Activated CD4-positive, alpha-beta T cell treated with anti-CD3 and anti-CD28 coated beads, Interleukin-10, Interleukin-2, amounts not matched to agents 100 ng/mL and 50 ng/mL, durations not matched to agents 16 hours and 8 hours (primary cell): ENCODE data around the gene ZNF253.
A peak's percentile ranks its signal among the peaks of the same experiment; 100 is the strongest.
"Not testable (repeated sequence)": the region's sequence is repeated elsewhere in the genome, so short reads cannot be mapped to it uniquely, and the experiment has no call there.

Experiments used
- DNase-seq: peaks from one replicate; pipeline ENCODE4 v3.0.0-alpha.2; 2020

ZNF253 gene

DNA sequence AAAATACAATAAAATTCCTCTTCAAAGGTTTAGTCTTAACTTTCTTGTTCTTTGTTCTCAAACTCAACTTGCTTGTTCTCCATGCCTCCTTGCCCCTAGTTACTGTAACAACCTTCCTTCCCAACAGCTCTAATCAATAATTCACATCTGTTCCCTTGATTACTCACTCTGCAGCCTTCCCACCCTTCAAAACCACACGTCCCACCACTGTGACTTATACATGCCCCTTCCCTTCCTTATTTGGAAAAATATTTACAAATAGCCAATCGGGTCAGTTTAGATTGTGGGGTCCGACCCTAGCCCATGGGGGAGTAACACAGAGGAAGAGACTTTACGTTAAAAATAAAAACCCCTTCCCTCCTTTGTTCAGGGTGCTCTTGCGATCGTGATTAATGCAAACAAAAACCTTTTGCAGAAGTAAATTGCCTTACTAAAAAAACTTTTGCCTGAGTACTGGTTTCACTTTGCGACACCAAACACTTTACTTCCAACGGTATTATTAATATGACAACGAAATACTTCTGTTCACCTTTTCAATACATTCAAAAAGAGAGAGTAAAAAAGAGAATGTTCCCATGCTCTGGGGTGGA, 34.6 kb downstream of the ZNF253 start:
- DNase-seq = no peak

DNA sequence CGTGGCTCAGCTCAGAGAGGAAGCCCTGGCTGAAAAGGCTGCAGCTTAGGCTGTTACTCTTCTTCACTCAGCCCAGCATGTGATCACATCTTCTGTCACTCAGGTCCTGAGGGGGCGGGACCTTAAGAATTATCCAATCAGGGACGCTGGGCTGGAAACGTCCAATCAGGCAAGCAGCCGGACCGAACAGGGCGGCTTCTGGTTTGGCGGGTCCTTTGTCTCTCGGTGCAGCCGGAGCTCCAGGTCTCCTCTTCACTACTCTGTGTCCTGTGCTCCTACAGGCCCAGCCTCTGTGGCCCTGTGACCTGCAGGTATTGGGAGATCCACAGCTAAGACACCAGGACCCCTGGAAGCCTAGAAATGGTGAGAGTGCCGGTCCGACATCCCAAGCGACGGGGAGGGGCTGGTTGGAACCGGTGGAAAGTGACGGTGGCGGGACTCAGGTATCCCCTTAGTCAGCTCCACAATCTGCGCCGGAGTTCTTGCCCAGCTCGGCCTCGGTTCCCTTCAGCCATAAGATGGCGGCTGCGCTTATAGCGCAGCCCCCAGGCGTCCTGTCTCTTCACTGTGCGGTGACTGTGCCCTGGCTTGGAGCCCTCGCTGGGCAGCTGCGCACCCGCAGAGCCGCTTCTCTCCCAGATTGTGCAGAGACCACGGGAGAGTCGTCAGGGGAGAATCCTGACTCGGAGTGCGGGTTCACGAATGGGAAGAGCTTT, 35.2 kb downstream of the ZNF253 start, which contains the start of gene ZNF93:
TSS of gene ZNF93 (plus strand) at position 218 of the 716 bp plus-strand sequence. CDS start at position 361, 143 bp downstream.
- DNase-seq = peak; percentile 90

DNA sequence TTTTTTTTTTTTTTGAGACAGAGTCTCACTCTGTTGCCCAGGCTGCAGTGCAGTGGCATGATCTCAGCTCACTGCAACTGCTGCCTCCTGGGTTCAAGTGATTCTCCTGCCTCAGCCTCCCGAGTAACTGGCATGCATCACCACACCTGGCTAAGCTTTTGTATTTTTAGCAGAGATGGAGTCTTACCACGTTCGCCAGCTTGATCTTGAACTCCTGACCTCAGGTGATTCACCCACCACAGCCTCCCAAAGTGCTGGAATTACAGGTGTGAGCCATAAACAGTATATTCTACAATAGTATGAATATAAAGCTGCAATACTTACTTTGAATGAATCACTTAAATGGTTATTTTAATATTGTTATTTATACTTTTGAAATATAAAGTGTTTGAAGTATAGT, 41.9 kb downstream of the ZNF253 start:
- DNase-seq = not testable (repeated sequence)

DNA sequence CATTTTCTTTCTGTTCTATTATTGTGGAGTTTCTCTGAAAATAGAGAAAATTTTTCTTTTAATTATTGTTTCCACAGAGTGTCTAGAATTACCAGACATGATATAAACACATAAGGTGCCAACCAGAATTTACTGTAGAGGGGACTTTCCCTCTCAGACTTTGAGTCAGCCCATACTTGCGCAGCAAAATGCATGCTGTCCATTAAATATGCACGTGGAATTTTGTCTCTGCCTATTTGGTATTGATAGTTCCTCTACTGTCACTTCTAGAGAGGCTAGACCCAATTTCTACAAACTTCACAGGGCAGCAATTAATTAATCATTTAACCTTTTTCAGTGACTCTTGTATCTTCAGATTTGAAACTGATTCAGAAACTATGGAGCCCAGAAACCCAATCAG, 44.0 kb downstream of the ZNF253 start:
- no peak for DNase-seq

DNA sequence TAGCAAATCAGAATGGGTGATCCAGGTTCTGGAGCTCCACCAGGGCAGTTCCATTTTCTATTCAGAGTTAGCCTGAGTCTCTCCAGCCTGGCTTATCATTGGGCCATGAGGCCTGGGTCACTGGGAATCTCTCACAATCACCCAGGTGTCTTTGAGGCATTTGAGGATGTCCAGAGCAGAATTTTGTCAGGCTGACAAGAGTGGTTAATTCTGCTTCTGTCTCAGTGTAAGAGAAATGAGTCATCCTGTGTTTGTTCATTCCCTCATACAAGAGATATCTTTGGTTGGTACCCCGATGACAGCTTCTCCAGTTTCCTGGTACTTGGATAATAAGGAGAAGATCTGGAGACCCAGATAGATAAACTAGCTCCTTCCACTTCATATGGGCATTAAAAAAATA, 45.5 kb downstream of the ZNF253 start:
- DNase-seq = no peak

DNA sequence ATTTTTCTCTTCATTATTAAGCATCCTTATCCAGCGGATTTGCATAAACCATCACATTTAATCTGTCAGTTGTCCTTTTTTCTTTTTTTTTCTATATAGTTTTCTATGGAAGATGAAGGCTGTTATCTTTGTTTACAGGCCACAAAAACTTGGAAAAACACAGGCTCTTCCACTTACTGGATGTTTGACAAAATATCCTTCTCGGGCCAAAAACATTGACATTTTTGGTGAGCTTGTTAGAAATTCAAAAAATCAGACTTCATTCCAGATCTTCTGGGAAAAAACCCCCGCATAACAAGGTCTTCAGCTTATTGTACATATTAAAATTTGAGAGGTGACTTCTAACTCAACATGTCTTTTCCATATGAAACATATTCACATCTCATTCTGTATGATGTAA, 48.9 kb downstream of the ZNF253 start:
- no peak for DNase-seq

DNA sequence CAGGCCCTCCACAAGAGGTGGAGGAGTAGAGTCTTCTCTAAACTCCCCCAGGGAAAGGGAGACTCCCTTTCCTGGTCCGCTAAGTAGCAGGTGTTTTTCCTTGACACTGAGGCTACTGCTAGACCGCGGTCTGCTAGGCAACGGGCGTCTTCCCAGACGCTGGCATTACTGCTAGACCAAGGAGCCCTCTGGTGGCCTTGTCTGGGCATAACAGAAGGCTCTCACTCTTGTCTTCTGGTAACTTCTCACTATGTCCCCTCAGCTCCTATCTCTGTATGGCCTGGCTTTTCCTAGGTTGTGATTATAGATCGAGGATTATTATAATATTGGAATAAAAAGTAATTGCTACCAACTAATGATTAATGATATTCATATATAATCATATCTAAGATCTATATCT, 64.7 kb downstream of the ZNF253 start:
- DNase-seq = not testable (repeated sequence)

DNA sequence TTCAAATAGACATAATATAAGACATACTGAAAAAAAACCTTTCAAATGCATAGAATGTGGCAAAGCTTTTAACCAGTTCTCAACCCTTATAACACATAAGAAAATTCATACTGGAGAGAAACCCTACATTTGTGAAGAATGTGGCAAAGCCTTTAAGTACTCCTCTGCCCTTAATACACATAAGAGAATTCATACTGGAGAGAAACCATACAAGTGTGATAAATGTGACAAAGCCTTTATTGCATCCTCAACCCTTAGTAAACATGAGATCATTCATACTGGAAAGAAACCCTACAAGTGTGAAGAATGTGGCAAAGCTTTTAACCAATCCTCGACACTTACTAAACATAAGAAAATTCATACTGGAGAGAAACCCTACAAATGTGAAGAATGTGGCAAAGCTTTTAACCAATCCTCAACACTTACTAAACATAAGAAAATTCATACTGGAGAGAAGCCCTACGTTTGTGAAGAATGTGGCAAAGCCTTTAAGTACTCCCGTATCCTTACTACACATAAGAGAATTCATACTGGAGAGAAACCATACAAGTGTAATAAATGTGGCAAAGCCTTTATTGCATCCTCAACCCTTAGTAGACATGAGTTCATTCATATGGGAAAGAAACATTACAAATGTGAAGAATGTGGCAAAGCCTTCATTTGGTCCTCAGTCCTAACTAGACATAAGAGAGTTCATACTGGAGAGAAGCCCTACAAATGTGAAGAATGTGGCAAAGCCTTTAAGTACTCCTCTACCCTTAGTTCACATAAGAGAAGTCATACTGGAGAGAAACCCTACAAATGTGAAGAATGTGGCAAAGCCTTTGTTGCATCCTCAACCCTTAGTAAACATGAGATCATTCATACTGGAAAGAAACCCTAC, 68.0 kb downstream of the ZNF253 start:
- DNase-seq = not testable (repeated sequence)

DNA sequence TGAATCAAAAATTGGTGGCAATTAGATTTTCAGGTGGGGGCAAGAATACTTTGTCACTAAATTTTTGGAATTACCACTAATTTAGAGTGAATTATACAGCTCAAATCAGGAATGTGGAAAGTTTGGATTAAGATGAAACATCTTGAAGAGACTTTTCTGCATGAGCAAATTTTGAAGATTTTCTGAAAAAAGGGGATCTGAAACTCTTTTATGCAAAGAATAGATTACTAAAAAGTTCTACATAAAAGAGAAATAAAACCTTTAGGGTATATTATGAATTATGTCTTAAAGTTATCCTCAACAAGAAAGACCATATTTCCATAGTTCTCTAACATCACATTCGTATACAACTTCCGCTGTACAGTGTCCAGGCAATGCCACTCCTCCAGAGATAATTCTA, 71.7 kb downstream of the ZNF253 start:
- DNase-seq = no peak

DNA sequence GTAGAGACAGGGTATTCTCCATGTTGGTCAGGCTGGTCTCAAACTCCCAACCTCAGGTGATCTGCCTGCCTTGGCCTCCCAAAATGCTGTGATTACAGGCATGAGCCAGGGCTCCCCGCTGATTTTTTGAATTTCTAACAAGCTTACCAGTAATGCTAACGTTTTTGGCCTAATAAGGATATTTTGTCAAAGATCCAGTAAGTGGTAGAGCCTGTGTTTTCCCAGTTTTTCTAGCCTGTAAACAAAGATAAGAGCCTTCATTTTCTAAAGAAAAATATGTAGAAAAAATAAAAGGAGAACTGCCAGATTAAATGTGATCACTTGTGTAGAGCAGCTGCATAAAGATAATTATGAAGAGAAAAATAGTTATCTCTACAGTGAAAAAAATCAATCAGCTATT, 72.8 kb downstream of the ZNF253 start:
- no peak for DNase-seq

DNA sequence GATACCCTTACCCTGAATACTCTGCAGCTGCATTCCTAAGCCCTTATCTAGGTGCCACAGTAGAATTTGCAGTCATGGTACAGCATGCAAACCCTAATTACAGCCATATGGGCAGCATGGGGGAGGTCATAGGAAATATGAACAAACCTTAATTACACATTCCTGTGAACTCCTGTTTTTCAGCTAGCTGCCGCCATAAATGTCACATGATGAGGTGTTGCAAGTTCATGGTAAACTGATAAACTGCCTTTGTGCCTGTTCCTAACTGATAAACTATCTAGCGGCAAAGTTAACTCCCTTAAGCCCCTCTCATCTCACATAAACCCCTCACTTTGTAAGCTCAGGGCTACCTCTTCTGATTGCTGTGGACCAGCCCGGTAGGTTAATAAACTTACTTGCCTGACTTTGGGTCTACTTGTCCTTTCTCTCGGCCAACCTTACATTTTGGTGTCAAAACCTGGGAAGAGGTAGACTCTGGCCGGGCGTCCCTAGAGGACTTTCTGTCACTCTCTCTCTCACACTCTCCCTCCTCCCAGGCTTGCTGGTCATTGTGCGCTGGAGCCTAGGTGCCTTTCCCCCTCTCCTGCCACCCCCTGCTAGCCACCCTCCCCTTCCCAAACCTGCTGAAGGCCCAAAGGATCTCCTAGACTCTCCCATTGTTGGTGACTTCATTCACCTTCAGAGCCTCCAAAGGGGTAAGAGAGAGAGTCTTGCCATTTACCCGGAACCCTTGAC, 78.3 kb downstream of the ZNF253 start:
- DNase-seq = no peak
